AG09319 (cell line): Measurements from ENCODE around the gene PXMP2.

ENCODE experiments used
- DNase-seq: peaks from one replicate; pipeline ENCODE4 v3.0.0-alpha.2; 2010; ENCODE audit warnings: low read depth; ENCODE audit errors: extremely low read depth
- TF ChIP-seq, protein P1 (sequence below): IDR thresholded peaks from 2 replicates; pipeline ENCODE4 v1.5.1; 2011; ENCODE audit warnings: low read depth, mild to moderate bottlenecking, inconsistent platforms, low read length, moderate library complexity

PXMP2 gene

GRCh38 chr12:132702640-132703039 is 15.3 kb downstream of the PXMP2 start:
- TF ChIP-seq, protein P1, sequence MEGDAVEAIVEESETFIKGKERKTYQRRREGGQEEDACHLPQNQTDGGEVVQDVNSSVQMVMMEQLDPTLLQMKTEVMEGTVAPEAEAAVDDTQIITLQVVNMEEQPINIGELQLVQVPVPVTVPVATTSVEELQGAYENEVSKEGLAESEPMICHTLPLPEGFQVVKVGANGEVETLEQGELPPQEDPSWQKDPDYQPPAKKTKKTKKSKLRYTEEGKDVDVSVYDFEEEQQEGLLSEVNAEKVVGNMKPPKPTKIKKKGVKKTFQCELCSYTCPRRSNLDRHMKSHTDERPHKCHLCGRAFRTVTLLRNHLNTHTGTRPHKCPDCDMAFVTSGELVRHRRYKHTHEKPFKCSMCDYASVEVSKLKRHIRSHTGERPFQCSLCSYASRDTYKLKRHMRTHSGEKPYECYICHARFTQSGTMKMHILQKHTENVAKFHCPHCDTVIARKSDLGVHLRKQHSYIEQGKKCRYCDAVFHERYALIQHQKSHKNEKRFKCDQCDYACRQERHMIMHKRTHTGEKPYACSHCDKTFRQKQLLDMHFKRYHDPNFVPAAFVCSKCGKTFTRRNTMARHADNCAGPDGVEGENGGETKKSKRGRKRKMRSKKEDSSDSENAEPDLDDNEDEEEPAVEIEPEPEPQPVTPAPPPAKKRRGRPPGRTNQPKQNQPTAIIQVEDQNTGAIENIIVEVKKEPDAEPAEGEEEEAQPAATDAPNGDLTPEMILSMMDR, result no peak
- no peak for DNase-seq

- TF ChIP-seq, protein P1, result no peak
- DNase-seq, result no peak
Observed at GRCh38 chr12:132703641-132704040, 16.3 kb downstream of the PXMP2 start.

- TF ChIP-seq, protein P1, result no peak
- no peak for DNase-seq
Observed at GRCh38 chr12:132707241-132707640, 19.9 kb downstream of the PXMP2 start.

DNA sequence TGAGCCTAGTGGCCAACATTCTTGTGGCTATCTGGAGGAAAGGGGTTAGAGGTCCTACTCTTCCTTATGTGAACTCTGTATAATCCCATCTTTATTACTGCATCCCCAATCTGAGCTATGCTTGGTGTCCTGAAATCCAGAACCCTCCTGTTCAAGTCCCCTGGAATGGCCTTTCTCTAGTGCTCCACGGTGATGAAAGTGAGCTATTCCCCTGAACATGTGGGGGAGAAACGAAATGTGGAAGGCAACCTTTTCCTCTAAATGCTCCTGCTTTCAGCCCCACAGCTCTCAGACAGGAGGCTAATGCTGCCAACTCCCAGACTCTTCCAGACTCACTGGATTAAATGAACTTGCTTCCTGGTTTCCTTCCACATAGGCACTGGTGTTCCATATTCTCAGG is 20.8 kb downstream of the PXMP2 start:
- DNase-seq, result no peak
- TF ChIP-seq, protein P1, result no peak

DNA sequence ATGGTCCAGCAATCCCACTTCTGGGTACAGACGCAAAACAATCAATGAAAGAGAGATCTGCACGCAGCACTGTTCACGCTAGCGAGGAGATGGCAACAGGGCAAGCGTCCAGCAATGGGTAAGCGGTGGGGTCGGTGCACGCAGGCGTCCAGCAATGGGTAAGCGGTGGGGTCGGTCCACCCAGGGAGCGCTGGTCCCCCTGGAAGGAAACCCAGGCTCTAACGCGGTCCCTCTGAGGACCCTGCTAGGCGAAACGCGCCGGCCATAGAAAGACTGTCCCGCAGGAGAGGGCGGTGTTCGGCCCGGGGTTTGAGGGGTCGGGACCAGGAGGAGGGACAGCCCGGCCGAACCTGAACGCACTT is 22.6 kb downstream of the PXMP2 start:
- no peak for DNase-seq
- TF ChIP-seq, protein P1, result no peak

DNA sequence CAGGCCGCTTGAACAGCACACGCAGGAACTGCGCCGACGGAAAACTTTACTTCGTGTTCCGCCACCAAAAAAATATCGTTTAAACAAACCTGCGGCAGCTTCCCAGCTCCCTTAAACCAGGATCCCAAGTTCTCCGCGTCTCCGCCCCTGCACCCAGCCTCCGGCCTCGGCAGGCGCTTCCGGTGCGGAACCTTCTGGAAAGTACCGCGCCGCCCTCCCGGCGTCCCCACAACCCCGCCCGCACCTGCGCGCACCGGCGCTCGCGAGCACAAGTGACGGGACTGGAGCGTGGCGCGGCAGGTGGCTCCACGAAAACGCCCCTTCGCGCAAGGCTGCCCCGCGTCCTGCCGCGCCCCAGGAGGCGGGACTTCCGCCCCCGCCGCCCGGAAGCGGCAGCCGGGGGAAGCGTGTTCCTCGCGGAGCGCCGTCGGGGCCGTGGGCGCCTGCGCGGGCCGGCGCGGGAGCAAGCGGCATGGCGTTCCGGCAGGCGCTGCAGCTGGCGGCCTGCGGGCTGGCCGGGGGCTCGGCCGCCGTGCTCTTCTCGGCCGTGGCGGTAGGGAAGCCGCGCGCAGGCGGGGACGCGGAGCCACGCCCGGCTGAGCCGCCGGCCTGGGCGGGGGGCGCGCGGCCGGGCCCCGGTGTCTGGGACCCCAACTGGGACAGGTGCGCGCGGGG is 23.2 kb downstream of the PXMP2 start, which contains the start of gene PGAM5:
PGAM5 (plus strand) TSS at position 438 of the 675 bp plus-strand sequence; CDS start at position 473, 35 bp downstream.
- DNase-seq, result no peak
- TF ChIP-seq, protein P1, result no peak

DNA sequence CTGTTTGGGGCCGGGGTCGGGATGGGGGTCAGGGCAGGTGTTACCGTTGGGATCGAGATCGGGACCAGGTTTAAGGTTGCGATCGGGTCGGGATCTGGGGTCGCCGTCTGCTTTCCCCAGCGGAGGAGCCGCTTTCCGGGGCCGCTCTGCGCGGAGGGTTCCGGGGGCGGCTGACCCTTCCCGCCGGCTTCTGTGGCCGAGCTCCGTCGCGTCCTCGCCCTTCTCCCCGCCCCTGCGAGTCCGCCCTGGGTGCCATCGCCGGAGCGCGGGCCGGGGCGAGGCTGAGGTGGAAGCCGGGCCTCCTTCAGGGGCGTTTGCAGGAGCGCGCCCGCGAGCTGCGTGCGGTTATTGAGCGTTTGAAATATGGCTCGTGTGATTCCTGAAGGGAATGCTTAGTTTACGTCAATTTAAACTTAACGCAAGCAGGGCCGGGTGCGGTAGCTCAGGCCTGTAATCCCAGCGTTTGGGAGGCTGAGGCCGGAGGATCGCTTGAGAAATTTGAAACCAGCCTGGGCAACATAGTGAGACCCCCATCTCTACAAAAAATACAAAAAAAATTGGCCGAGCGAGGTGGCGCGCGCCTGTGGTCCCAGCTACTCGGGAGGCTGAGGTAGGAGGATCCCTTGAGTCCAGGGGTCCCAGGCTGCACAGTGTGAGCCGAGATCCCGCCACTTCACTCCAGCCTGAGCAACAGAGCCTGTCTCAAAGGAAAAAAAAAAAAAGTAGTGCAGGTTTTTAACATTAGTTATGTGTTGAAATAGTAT is 23.9 kb downstream of the PXMP2 start:
- no peak for DNase-seq
- TF ChIP-seq, protein P1, result no peak
